K562 (cell line): Measurements from ENCODE around the gene MIX23. TPM values are rescaled to one million over a fixed set of nuclear protein-coding genes. Genes with fewer than 3 reads are reported as not detected.

Experiments
- ARID3B ChIP-seq: fragments of 250-450 bp; sonication (Bioruptor Pico); IDR thresholded peaks from 2 replicates; pipeline ENCODE4 v1.4.0; 2020; ENCODE audit warnings: borderline replicate concordance
- CREB5 ChIP-seq: fragments of 250-450 bp; sonication (Bioruptor Pico); IDR thresholded peaks from 2 replicates; pipeline ENCODE4 v1.5.0; 2020; ENCODE audit warnings: mild to moderate bottlenecking
- DDX20 ChIP-seq: fragments of 450-650 bp; IDR thresholded peaks from 2 replicates; pipeline ENCODE4 v1.6.1; 2016; ENCODE audit warnings: missing genetic modification characterization, low read depth, mild to moderate bottlenecking, missing compliant biosample characterization, moderate library complexity
- DNMT1 ChIP-seq: fragments of 450-650 bp; IDR thresholded peaks from 2 replicates; pipeline ENCODE4 v1.6.1; 2016; ENCODE audit warnings: antibody characterized with exemption, mild to moderate bottlenecking
- ERF ChIP-seq: fragments of 450-650 bp; formaldehyde crosslinking; IDR thresholded peaks from 2 replicates; pipeline ENCODE4 v1.4.0; 2020; ENCODE audit warnings: mild to moderate bottlenecking, mixed read lengths
- ETV5 ChIP-seq: sonication (generic); formaldehyde crosslinking; IDR thresholded peaks from 2 replicates; pipeline ENCODE4 v1.4.0; 2020; ENCODE audit warnings: low read depth, mild to moderate bottlenecking, missing genetic modification reagents
- GATAD2A ChIP-seq: fragments of 450-650 bp; IDR thresholded peaks from 2 replicates; pipeline ENCODE4 v1.6.1; 2017
- GMEB1 ChIP-seq: fragments of 250-450 bp; sonication (Bioruptor Pico); IDR thresholded peaks from 2 replicates; pipeline ENCODE4 v1.4.0; 2020; ENCODE audit warnings: mild to moderate bottlenecking
- HSF4 ChIP-seq: fragments of 250-450 bp; sonication (Bioruptor Pico); IDR thresholded peaks from 2 replicates; pipeline ENCODE4 v2.1.2; 2022; ENCODE audit warnings: mild to moderate bottlenecking, moderate library complexity, borderline replicate concordance
- IRF2 ChIP-seq: sonication (generic); formaldehyde crosslinking; IDR thresholded peaks from 2 replicates; pipeline ENCODE4 v1.8.1; 2022; ENCODE audit warnings: mild to moderate bottlenecking, missing genetic modification reagents
- KLF16 ChIP-seq: IDR thresholded peaks from 2 replicates; pipeline ENCODE4 v1.6.1; 2016; ENCODE audit warnings: antibody characterized with exemption
- MBD2 ChIP-seq: sonication (generic); IDR thresholded peaks from 2 replicates; pipeline ENCODE4 v1.6.1; 2016; ENCODE audit warnings: low read depth, borderline replicate concordance
- RCOR1 ChIP-seq, 2 experiments: IDR thresholded peaks; 2 replicates each; pipeline ENCODE4 v1.6.1; 2012; ENCODE audit warnings: low read depth in 2 of 2, low read length in 2 of 2, borderline replicate concordance in 1 of 2, improper control_type of control experiment in 1 of 2
- SMARCB1 ChIP-seq: IDR thresholded peaks from 2 replicates; pipeline ENCODE4 v1.6.1; 2011; ENCODE audit warnings: improper control_type of control experiment, low read depth; ENCODE audit not compliant: insufficient read length
- SMARCE1 ChIP-seq: fragments of 450-650 bp; IDR thresholded peaks from 2 replicates; pipeline ENCODE4 v1.7.1; 2016; ENCODE audit warnings: mild to moderate bottlenecking
- SOX6 ChIP-seq: fragments of 450-650 bp; IDR thresholded peaks from 2 replicates; pipeline ENCODE4 v1.6.1; 2014; ENCODE audit warnings: mild to moderate bottlenecking
- SRSF7 ChIP-seq: fragments of 200-400 bp; formaldehyde crosslinking; optimal IDR thresholded peaks from 2 replicates; pipeline ENCODE3; 2017; ENCODE audit warnings: mild to moderate bottlenecking, low read depth, low read length
- THRAP3 ChIP-seq: fragments of 450-650 bp; IDR thresholded peaks from 2 replicates; pipeline ENCODE4 v1.6.1; 2016; ENCODE audit warnings: mild to moderate bottlenecking, inconsistent platforms, borderline replicate concordance
- YBX1 ChIP-seq: fragments of 450-650 bp; IDR thresholded peaks from 2 replicates; pipeline ENCODE4 v1.7.1; 2016; ENCODE audit warnings: mild to moderate bottlenecking
- ZMIZ1 ChIP-seq, 2 experiments: fragments of 150-350 bp in 1 of 2; IDR thresholded peaks; 2 replicates each; pipeline ENCODE4 v1.6.1; 2012 to 2016; ENCODE audit warnings: low read depth in 2 of 2, low read length in 2 of 2, mild to moderate bottlenecking in 1 of 2, moderate library complexity in 1 of 2
- ZNF3 ChIP-seq: fragments of 250-450 bp; sonication (Bioruptor Pico); IDR thresholded peaks from 2 replicates; pipeline ENCODE4 v1.5.0; 2021; ENCODE audit warnings: mild to moderate bottlenecking, moderate library complexity
- ZNF316 ChIP-seq: fragments of 450-650 bp; IDR thresholded peaks from 2 replicates; pipeline ENCODE4 v1.6.1; 2016
- polyA plus RNA-seq, 8 experiments: library from polyadenylated mRNA; depleted of rRNA in 4 of 8; stranded (reverse) in 5 of 8; unstranded in 3 of 8; fragments of >200 nt; fragmentation: Nextera tagmentation in 2 of 8; fragmentation: Illumina TruSeq in 1 of 8; extraction: Ambion mirVana in 2 of 8; extraction: Trizol in 1 of 8; gene quantifications; 2 replicates each; pipeline versions ENCODE4 v1.2.1 to v1.2.3, GENCODE V29; 2011 to 2014; ENCODE audit warnings: inconsistent platforms in 1 of 8, missing spikeins in 1 of 8
- total RNA-seq, 7 experiments: library from RNA; depleted of rRNA in 6 of 7; stranded (reverse); fragments of >200 nt in 6 of 7; fragmentation: Illumina TruSeq in 2 of 7; extraction: Trizol in 2 of 7; gene quantifications; 2 replicates each; pipeline versions ENCODE4 v1.2.1 to v1.2.3, GENCODE V29; 2011 to 2021; ENCODE audit warnings: low replicate concordance in 1 of 7

The MIX23 gene
- total and polyA plus RNA-seq, 9 of the 15 experiments (the other 6 are each of a cell fraction or from before 2014, with no cell fraction given) = 45.5 to 185 (median 106) TPM

GRCh38 chr3:122415762-122416654, 33.0 kb upstream of the MIX23 start, which contains the start of gene WDR5B (continued):
- TF ChIP-seq ETV5 (CRISPR knock-in tag) (peak; percentile 76), KLF16 (no peak), GMEB1 (CRISPR knock-in tag) (no peak), ARID3B (CRISPR knock-in tag) (no peak), SMARCE1 (no peak), DNMT1 (no peak), DDX20 (tag) (no peak), ERF (CRISPR knock-in tag) (no peak), ZNF3 (CRISPR knock-in tag) (no peak), CREB5 (CRISPR knock-in tag) (no peak), SRSF7 (no peak), GATAD2A (no peak), IRF2 (CRISPR knock-in tag) (no peak), THRAP3 (no peak), HSF4 (CRISPR knock-in tag) (no peak), SOX6 (no peak), MBD2 (peak; percentile 62; the same call in 1 of the 2 replicates), YBX1 (no peak), SMARCB1 (no peak), RCOR1 (IDR thresholded peaks at IDR 0.05; ENCODE audit: borderline replicate concordance in 1 of 2, low read depth in 2 of 2, low read length in 2 of 2) (no peak), ZNF316 (no peak), ZMIZ1 (IDR thresholded peaks at IDR 0.05; ENCODE audit: low read depth in 2 of 2, low read length in 2 of 2) (no peak)
